ENCODE measurements around the gene SLC7A9.
"Not testable (repeated sequence)": the region's sequence is repeated elsewhere in the genome, so short reads cannot be mapped to it uniquely, and the experiment has no call there.

Gene SLC7A9

GRCh38 chr19:32885255-32885654, 15.7 kb upstream of the SLC7A9 start:
- not testable (repeated sequence) for H3K79me2 ChIP-seq (ENCODE audit: control insufficient read depth, insufficient read depth, low read length, unreplicated experiment); H3K4me1 ChIP-seq (ENCODE audit: control insufficient read depth, insufficient read depth, low read length, unreplicated experiment); H2AFZ ChIP-seq (ENCODE audit: low read length, unreplicated experiment); H3K36me3 ChIP-seq (ENCODE audit: insufficient read depth, low read length); H3K27me3 ChIP-seq (ENCODE audit: insufficient read depth, low read length); H3K4me3 ChIP-seq (ENCODE audit: low read depth, low read length); H3K27ac ChIP-seq (ENCODE audit: low read depth, low read length)

- Histone ChIP-seq H2AFZ (ENCODE audit: low read length, unreplicated experiment) (no peak overlapping the region), H3K27ac (ENCODE audit: low read depth, low read length) (no peak overlapping the region), H3K4me3 (ENCODE audit: low read depth, low read length) (no peak overlapping the region), H3K4me1 (ENCODE audit: control insufficient read depth, insufficient read depth, low read length, unreplicated experiment) (no peaks in the 10 kb centered on the region), H3K79me2 (ENCODE audit: control insufficient read depth, insufficient read depth, low read length, unreplicated experiment) (no peaks in the 10 kb centered on the region), H3K36me3 (ENCODE audit: insufficient read depth, low read length) (no peaks in the 10 kb centered on the region), H3K27me3 (ENCODE audit: insufficient read depth, low read length) (no peaks in the 10 kb centered on the region)
Measured at GRCh38 chr19:32881766-32882165, 12.2 kb upstream of the SLC7A9 start.

- Histone ChIP-seq H2AFZ (ENCODE audit: low read length, unreplicated experiment) (no peak overlapping the region), H3K27ac (ENCODE audit: low read depth, low read length) (no peak overlapping the region), H3K4me1 (ENCODE audit: control insufficient read depth, insufficient read depth, low read length, unreplicated experiment) (no peaks in the 10 kb centered on the region), H3K27me3 (ENCODE audit: insufficient read depth, low read length) (no peaks in the 10 kb centered on the region), H3K4me3 (ENCODE audit: low read depth, low read length) (no peak overlapping the region), H3K36me3 (ENCODE audit: insufficient read depth, low read length) (no peaks in the 10 kb centered on the region), H3K79me2 (ENCODE audit: control insufficient read depth, insufficient read depth, low read length, unreplicated experiment) (no peaks in the 10 kb centered on the region)
Measured at GRCh38 chr19:32880622-32881021, 11.1 kb upstream of the SLC7A9 start.

GRCh38 chr19:32879741-32880140, 10.2 kb upstream of the SLC7A9 start:
- Histone ChIP-seq H2AFZ (ENCODE audit: low read length, unreplicated experiment) (no peak overlapping the region), H3K4me1 (ENCODE audit: control insufficient read depth, insufficient read depth, low read length, unreplicated experiment) (no peaks in the 10 kb centered on the region), H3K27ac (ENCODE audit: low read depth, low read length) (no peak overlapping the region), H3K79me2 (ENCODE audit: control insufficient read depth, insufficient read depth, low read length, unreplicated experiment) (no peaks in the 10 kb centered on the region), H3K36me3 (ENCODE audit: insufficient read depth, low read length) (no peaks in the 10 kb centered on the region), H3K4me3 (ENCODE audit: low read depth, low read length) (no peak overlapping the region), H3K27me3 (ENCODE audit: insufficient read depth, low read length) (no peaks in the 10 kb centered on the region)

- Histone ChIP-seq H3K4me1 (ENCODE audit: control insufficient read depth, insufficient read depth, low read length, unreplicated experiment) (no peaks in the 10 kb centered on the region), H3K36me3 (ENCODE audit: insufficient read depth, low read length) (no peaks in the 10 kb centered on the region), H3K79me2 (ENCODE audit: control insufficient read depth, insufficient read depth, low read length, unreplicated experiment) (no peaks in the 10 kb centered on the region), H2AFZ (ENCODE audit: low read length, unreplicated experiment) (no peak overlapping the region), H3K27ac (ENCODE audit: low read depth, low read length) (no peak overlapping the region), H3K27me3 (ENCODE audit: insufficient read depth, low read length) (no peaks in the 10 kb centered on the region), H3K4me3 (ENCODE audit: low read depth, low read length) (no peak overlapping the region)
Measured at GRCh38 chr19:32878988-32879387, 9.4 kb upstream of the SLC7A9 start.

- Histone ChIP-seq H3K27ac (ENCODE audit: low read depth, low read length) (no peak overlapping the region), H2AFZ (ENCODE audit: low read length, unreplicated experiment) (no peak overlapping the region), H3K79me2 (ENCODE audit: control insufficient read depth, insufficient read depth, low read length, unreplicated experiment) (no peaks in the 10 kb centered on the region), H3K4me1 (ENCODE audit: control insufficient read depth, insufficient read depth, low read length, unreplicated experiment) (no peaks in the 10 kb centered on the region), H3K4me3 (ENCODE audit: low read depth, low read length) (no peak overlapping the region), H3K27me3 (ENCODE audit: insufficient read depth, low read length) (no peaks in the 10 kb centered on the region), H3K36me3 (ENCODE audit: insufficient read depth, low read length) (no peaks in the 10 kb centered on the region)
Measured at GRCh38 chr19:32877977-32878745, 8.6 kb upstream of the SLC7A9 start.

GRCh38 chr19:32877323-32877912, 7.9 kb upstream of the SLC7A9 start:
- Histone ChIP-seq H3K79me2 (ENCODE audit: control insufficient read depth, insufficient read depth, low read length, unreplicated experiment) (no peaks in the 10 kb centered on the region), H3K27me3 (ENCODE audit: insufficient read depth, low read length) (no peaks in the 10 kb centered on the region), H3K4me1 (ENCODE audit: control insufficient read depth, insufficient read depth, low read length, unreplicated experiment) (no peaks in the 10 kb centered on the region), H3K4me3 (ENCODE audit: low read depth, low read length) (no peak overlapping the region), H2AFZ (ENCODE audit: low read length, unreplicated experiment) (no peak overlapping the region), H3K27ac (ENCODE audit: low read depth, low read length) (no peak overlapping the region), H3K36me3 (ENCODE audit: insufficient read depth, low read length) (no peaks in the 10 kb centered on the region)

GRCh38 chr19:32876919-32877285, 7.3 kb upstream of the SLC7A9 start:
- no peaks in the 10 kb centered on the region for H3K4me1 ChIP-seq (ENCODE audit: control insufficient read depth, insufficient read depth, low read length, unreplicated experiment)
- no peaks in the 10 kb centered on the region for H3K79me2 ChIP-seq (ENCODE audit: control insufficient read depth, insufficient read depth, low read length, unreplicated experiment)
- no peaks in the 10 kb centered on the region for H3K36me3 ChIP-seq (ENCODE audit: insufficient read depth, low read length)
- no peaks in the 10 kb centered on the region for H3K27me3 ChIP-seq (ENCODE audit: insufficient read depth, low read length)
- no peak overlapping the region for H3K4me3 ChIP-seq (ENCODE audit: low read depth, low read length)
- H3K27ac ChIP-seq (ENCODE audit: low read depth, low read length) = no peak overlapping the region
- H2AFZ ChIP-seq (ENCODE audit: low read length, unreplicated experiment) = no peak overlapping the region

GRCh38 chr19:32876236-32876918, 6.8 kb upstream of the SLC7A9 start:
- H3K4me3 ChIP-seq (ENCODE audit: low read depth, low read length) = no peak overlapping the region
- no peak overlapping the region for H3K27ac ChIP-seq (ENCODE audit: low read depth, low read length)
- H3K36me3 ChIP-seq (ENCODE audit: insufficient read depth, low read length) = no peaks in the 10 kb centered on the region
- H3K79me2 ChIP-seq (ENCODE audit: control insufficient read depth, insufficient read depth, low read length, unreplicated experiment) = no peaks in the 10 kb centered on the region
- no peaks in the 10 kb centered on the region for H3K27me3 ChIP-seq (ENCODE audit: insufficient read depth, low read length)
- H2AFZ ChIP-seq (ENCODE audit: low read length, unreplicated experiment) = no peak overlapping the region
- no peaks in the 10 kb centered on the region for H3K4me1 ChIP-seq (ENCODE audit: control insufficient read depth, insufficient read depth, low read length, unreplicated experiment)

GRCh38 chr19:32875428-32875827, 5.9 kb upstream of the SLC7A9 start:
- H3K79me2 ChIP-seq (ENCODE audit: control insufficient read depth, insufficient read depth, low read length, unreplicated experiment) = no peaks in the 10 kb centered on the region
- H2AFZ ChIP-seq (ENCODE audit: low read length, unreplicated experiment) = no peak overlapping the region
- no peaks in the 10 kb centered on the region for H3K27me3 ChIP-seq (ENCODE audit: insufficient read depth, low read length)
- no peaks in the 10 kb centered on the region for H3K4me1 ChIP-seq (ENCODE audit: control insufficient read depth, insufficient read depth, low read length, unreplicated experiment)
- H3K36me3 ChIP-seq (ENCODE audit: insufficient read depth, low read length) = no peaks in the 10 kb centered on the region
- H3K27ac ChIP-seq (ENCODE audit: low read depth, low read length) = no peak overlapping the region
- no peak overlapping the region for H3K4me3 ChIP-seq (ENCODE audit: low read depth, low read length)

- no peak overlapping the region for H3K27ac ChIP-seq (ENCODE audit: low read depth, low read length)
- no peaks in the 10 kb centered on the region for H3K4me1 ChIP-seq (ENCODE audit: control insufficient read depth, insufficient read depth, low read length, unreplicated experiment)
- H3K4me3 ChIP-seq (ENCODE audit: low read depth, low read length) = no peak overlapping the region
- no peaks in the 10 kb centered on the region for H3K79me2 ChIP-seq (ENCODE audit: control insufficient read depth, insufficient read depth, low read length, unreplicated experiment)
- no peaks in the 10 kb centered on the region for H3K36me3 ChIP-seq (ENCODE audit: insufficient read depth, low read length)
- H2AFZ ChIP-seq (ENCODE audit: low read length, unreplicated experiment) = no peak overlapping the region
- H3K27me3 ChIP-seq (ENCODE audit: insufficient read depth, low read length) = no peaks in the 10 kb centered on the region
Measured at GRCh38 chr19:32874605-32875004, 5.0 kb upstream of the SLC7A9 start.
